Ovary (tissue), 9 donors: ENCODE data around the gene NEDD9. TPM values are rescaled to one million over a fixed set of nuclear protein-coding genes. Genes with fewer than 3 reads are reported as not detected.

Experiments used
- DNase-seq, 5 donors: peaks; one replicate each; pipeline ENCODE4 v3.0.0-alpha.2; 2019 to 2020
- H3K27ac ChIP-seq, 2 donors: fragments of 200-600 bp; one replicate each; pipeline versions ENCODE4 v1.5.1 to v1.8.0; 2019 to 2022
- H3K27me3 ChIP-seq: fragments of 200-600 bp; one replicate; pipeline ENCODE4 v1.8.0; 2022
- H3K36me3 ChIP-seq: fragments of 200-600 bp; sonication (generic); one replicate; pipeline ENCODE4 v1.5.1; 2019
- H3K4me1 ChIP-seq: one replicate; pipeline ENCODE4 v1.8.1; 2013; ENCODE audit warnings: mild to moderate bottlenecking, moderate library complexity; ENCODE audit not compliant: insufficient read depth
- H3K4me3 ChIP-seq: fragments of 200-600 bp; sonication (generic); one replicate; pipeline ENCODE4 v1.5.1; 2017
- H3K9me3 ChIP-seq, 2 donors: fragments of 200-600 bp in 1 of 2; sonication (generic) in 1 of 2; one replicate each; pipeline versions ENCODE4 v1.5.1 to v1.8.1; 2013 to 2019; ENCODE audit warnings: mild to moderate bottlenecking in 1 of 2, moderate library complexity in 1 of 2
- CTCF ChIP-seq, 3 donors: fragments of 450-650 bp in 2 of 3; fragments of 200-600 bp in 1 of 3; IDR thresholded peaks; one replicate each; pipeline versions ENCODE4 v1.5.1 to v1.8.0; 2016 to 2022; ENCODE audit warnings: antibody characterized with exemption in 3 of 3, mild to moderate bottlenecking in 1 of 3
- EP300 ChIP-seq: sonication (generic); formaldehyde crosslinking; IDR thresholded peaks from one replicate; pipeline ENCODE4 v1.6.1; 2017; ENCODE audit warnings: antibody characterized with exemption
- POLR2A ChIP-seq: fragments of 450-650 bp; IDR thresholded peaks from one replicate; pipeline ENCODE4 v1.6.1; 2017; ENCODE audit warnings: antibody characterized with exemption, mild to moderate bottlenecking, moderate library complexity
- WGBS, 3 donors: extraction: QIAGEN DNeasy Blood & Tissue Kit in 1 of 3; methylation state at CpG; one replicate each; pipeline versions ENCODE4 v1.1.5 to v1.1.7; 2013 to 2017; 5-methylcytosine and 5-hydroxymethylcytosine counted together
- intact Hi-C, 4 donors: fragments of 100-400 bp; cut with DNase I; formaldehyde crosslinking; loops; one replicate each; pipeline versions ENCODE4 v1.11.0 to v1.15.1; 2022 to 2023
- polyA plus RNA-seq, 2 donors: library from polyadenylated mRNA; stranded (reverse); fragments of 200-250 nt in 1 of 2; fragments of 350-450 nt in 1 of 2; fragmentation: Illumina TruSeq in 1 of 2; extraction: RNeasy Lipid Tissue Mini Kit (QIAGEN cat#74804) in 1 of 2; gene quantifications; one replicate each; pipeline ENCODE4 v1.2.3, GENCODE V29; 2013 to 2014
- total RNA-seq, 7 donors: library from RNA; depleted of rRNA in 2 of 7; stranded (reverse); fragments of >200 nt in 2 of 7; fragmentation: NEBNext Ultra II Directional in 3 of 7; extraction: Animal tissue kit (Norgen Biotek cat#: 25700) in 3 of 7; gene quantifications; one replicate each; pipeline versions ENCODE4 v1.1.0 to v1.2.4, GENCODE V29; 2016 to 2023
- donor health status: DM: no; HTN: no; CAD: no; lungs with moderate emphysema.
- donor health status: DM: no; HTN: no; CAD: no.
- donor health status: Bipolar disorder and iron deficiency.
- donor health status: DM: yes; HTN: yes; CAD: no.
- donor health status: DM: no; HTN: no; CAD: no.
- donor health status: DM: yes; HTN: yes; CAD: no.

Gene NEDD9
- total and polyA plus RNA-seq, 9 donors = 5.0 to 49.4 (median 13.7) TPM

- DNase-seq = no peak
- Histone ChIP-seq H3K36me3 (no peaks in the 10 kb centered on the region), H3K4me3 (no peak overlapping the region), H3K27me3 (no peaks in the 10 kb centered on the region), H3K27ac (no peak overlapping the region), H3K9me3 (no peaks in the 10 kb centered on the region), H3K4me1 (no peaks in the 10 kb centered on the region)
- WGBS, 3 donors = 85 to 95% (median 95%) methylated on average over 6 of the region's 6 CpGs
- intact Hi-C loops = no loop called here
- no peak for TF ChIP-seq CTCF (IDR thresholded peaks at IDR 0.05)
- TF ChIP-seq POLR2A = no peak
- TF ChIP-seq EP300 = no peak
These were observed 39.0 kb downstream of the NEDD9 start for GRCh38 chr6:11193434-11193833.

- Histone ChIP-seq H3K9me3 (no peaks in the 10 kb centered on the region), H3K36me3 (no peaks in the 10 kb centered on the region), H3K27ac (no peak overlapping the region)
These were observed 40.3 kb downstream of the NEDD9 start for GRCh38 chr6:11192167-11192566.

GRCh38 chr6:11190625-11191245, 41.7 kb downstream of the NEDD9 start:
- Histone ChIP-seq H3K9me3 (no peaks in the 10 kb centered on the region), H3K27me3 (no peaks in the 10 kb centered on the region), H3K4me1 (no peaks in the 10 kb centered on the region), H3K36me3 (no peaks in the 10 kb centered on the region), H3K4me3 (no peak overlapping the region), H3K27ac (no peak overlapping the region)
- 90 to 93% (median 93%) methylated on average over 20 of the region's 20 CpGs for WGBS, 3 donors
- intact Hi-C loops = no loop called here
- no peak for DNase-seq
- TF ChIP-seq POLR2A (no peak), CTCF (IDR thresholded peaks at IDR 0.05) (no peak), EP300 (no peak)

More at GRCh38 chr6:11192167-11192566, 40.3 kb downstream of the NEDD9 start:
- Histone ChIP-seq H3K27me3 (no peaks in the 10 kb centered on the region), H3K4me1 (no peaks in the 10 kb centered on the region), H3K4me3 (no peak overlapping the region)
- intact Hi-C loops = no loop called here
- 75% methylated on average over 5 of the region's 5 CpGs for WGBS, 3 donors
- DNase-seq = no peak
- TF ChIP-seq POLR2A (no peak), CTCF (IDR thresholded peaks at IDR 0.05) (no peak), EP300 (no peak)

DNA sequence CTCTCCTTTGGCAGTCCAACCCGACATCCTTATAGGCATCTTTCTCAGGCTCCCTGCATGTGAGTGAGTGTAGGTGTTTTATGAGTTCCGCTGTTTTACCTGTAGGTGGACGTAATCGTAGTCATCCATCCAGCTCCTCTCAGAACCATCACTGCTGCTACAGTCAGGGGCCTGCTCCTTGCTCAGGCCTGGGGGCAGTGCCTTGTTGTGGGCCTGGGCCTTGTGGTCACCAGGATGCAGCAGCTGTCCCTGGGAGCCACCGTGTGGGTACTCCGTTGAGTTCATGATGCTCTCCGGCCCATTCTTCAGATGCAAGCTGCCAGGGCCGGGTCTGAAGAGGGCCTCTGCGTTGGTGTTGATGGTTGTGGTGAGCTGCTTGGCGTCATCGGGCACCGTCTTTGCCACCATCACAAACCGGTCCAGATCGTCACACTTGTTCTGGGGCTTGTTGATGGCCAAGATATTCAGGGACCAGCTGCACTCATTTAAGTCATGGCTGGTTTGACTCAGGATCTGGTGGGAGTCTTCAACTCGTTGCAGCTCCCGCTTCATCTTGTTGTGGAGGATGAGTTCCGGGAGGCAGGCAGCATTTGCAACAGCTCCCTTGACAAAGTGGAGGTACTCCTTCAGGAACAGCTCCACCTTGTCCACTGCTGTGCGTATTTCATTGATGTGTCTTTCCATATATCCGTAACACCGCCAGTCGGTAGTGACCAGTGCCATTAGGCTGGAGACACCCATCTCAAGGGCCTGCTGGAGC, 42.4 kb downstream of the NEDD9 start:
- no peak overlapping the region for H3K4me3 ChIP-seq
- no peak for TF ChIP-seq CTCF (IDR thresholded peaks at IDR 0.05)
- no peak for TF ChIP-seq POLR2A
- TF ChIP-seq EP300 = no peak
- WGBS, 3 donors = 97% methylated on average over 21 of the region's 21 CpGs
- no peak overlapping the region for H3K27ac ChIP-seq
- no peak for DNase-seq
- H3K36me3 ChIP-seq = no peaks in the 10 kb centered on the region
- H3K4me1 ChIP-seq = no peaks in the 10 kb centered on the region
- no peaks in the 10 kb centered on the region for H3K27me3 ChIP-seq
- H3K9me3 ChIP-seq = peaks cover 0 to 4% of the 10 kb centered on the region in 2 donors
- intact Hi-C loops = no loop called here
